NCI-H1436 (cell line): ENCODE data around the gene TMEM132E.
A peak's percentile ranks its signal among the peaks of the same experiment; 100 is the strongest.

Source experiments
- DNase-seq: peaks from one replicate; lab custom pipeline; 2025; lab: John Stamatoyannopoulos, UW

The TMEM132E gene

DNA sequence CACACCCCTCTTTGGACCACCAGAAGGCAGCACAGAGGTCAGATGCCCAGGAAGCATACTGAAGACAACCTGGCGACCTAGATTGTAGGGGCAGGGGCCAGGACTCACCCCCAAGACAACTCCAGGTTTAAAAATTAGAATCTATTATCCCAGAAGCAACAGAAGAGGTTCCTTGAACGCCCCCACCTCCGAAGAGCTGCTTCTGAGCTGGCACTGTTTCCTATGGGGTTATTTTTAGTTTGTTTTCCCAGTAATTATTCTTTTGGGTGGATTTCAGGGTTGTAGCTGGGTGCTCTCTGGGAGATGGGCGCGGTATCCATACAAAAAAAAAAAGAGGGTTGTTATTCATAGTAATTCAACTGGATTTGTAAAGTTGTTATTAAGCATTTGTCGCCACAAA, 10.4 kb upstream of the TMEM132E start:
- no peak for DNase-seq

DNA sequence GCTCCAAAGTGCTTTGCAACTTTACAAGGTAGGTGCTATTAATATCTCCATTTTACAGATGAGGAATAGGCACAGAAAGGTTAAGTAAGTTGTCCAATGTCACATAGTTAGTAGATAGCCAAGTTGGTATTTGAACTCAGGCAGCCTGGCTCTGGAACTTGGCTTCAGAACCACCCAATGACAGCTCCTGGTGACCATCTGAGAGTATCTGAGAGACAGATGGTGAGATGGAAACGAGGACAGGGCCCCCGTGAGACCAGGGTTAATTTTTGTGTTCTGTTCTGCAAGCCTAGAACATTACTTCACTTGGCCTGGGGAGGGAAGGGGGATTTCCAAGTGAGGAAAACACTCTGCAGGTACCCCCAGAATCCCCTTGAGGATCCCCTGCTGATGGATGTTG, 9.8 kb upstream of the TMEM132E start:
- no peak for DNase-seq

DNA sequence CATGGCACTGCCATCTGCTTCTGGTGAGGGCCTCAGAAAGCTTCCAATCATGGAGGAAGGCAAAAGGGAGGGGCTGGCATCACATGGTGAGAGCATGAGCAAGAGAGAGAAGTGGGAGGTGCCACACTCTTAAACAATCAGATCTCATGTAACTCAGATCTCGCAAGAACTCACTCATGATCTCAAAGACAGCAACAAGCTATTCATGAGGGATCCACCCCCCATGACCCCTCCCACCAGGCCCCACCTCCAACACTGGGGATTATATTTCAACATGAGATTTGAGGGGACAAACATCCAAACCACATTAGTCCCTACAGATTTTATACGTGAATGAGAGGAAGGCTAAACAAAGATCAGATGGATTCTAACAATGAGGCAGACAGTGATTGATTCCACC, 8.9 kb upstream of the TMEM132E start:
- DNase-seq: no peak

DNA sequence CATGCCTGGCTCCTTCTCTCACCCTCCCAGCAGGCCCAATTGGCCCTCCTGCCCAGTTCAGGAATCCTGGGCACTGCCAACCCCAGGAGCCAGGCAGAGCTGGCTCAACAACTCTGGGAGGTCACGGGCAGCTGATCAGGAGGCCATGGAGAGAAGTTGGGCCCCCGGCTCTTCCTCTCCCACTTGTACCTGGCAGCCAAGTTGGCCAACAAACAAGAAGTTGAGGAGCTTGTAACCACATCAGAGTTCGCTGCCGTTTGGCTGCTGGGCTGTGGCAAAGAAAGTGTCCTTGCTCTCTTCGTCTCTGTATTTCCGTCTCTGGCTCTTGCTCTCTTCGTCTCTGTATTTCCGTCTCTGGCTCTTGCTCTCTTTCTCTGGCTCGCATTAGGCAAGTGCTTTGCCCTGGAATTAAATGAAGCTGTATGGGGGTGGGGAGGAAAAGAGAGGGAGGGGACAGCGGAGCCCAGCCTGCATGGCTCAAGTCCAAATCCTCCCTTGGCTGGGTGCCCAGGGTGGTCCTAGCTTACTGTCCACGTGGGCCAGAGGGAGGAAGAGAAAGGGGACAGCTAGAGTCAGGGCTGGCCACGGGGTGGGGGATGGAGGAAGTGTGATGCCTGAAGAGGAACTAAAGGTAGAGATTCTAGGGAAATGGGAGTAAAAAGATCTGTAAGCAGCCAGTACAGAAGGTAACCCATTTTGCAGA, 7.8 kb upstream of the TMEM132E start:
- DNase-seq: no peak

DNA sequence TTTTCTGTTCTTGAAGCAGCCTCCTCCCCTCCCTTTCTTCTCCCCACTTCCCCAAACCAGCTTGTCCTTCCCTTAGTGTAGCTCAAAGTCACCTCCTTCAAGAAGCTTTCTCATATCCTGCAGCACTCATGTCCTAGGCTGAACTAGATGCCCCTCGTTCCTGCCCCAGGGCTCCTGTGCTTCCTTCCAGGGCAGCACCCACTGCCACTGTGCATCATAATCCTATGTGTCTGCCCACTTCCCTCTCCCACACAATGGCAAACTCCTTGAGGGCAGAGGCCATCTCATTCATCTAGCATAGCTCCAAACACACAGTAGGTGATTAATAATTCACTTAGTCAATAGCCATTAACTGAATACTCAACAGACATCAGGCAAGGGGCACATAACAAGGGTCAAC, 6.9 kb upstream of the TMEM132E start:
- DNase-seq: no peak

DNA sequence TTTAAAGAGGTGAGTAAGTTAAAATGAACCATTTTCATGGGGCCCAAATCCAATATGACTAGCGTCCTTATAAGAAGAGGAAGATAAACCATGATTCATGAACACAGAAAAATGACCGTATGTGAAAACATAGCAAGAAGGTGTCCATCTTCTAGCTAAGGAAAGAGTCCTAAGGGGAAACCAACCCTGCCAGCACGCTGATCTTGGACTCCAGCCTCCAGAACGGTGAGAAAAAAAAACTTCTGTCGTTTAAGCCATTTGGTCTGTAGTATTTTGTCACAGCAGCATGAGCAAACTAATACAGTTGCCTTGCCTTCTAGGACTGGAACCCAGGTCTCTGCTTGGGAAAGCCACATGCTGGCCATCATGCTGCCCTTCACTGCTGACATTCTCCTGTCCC, 4.2 kb upstream of the TMEM132E start:
- no peak for DNase-seq

DNA sequence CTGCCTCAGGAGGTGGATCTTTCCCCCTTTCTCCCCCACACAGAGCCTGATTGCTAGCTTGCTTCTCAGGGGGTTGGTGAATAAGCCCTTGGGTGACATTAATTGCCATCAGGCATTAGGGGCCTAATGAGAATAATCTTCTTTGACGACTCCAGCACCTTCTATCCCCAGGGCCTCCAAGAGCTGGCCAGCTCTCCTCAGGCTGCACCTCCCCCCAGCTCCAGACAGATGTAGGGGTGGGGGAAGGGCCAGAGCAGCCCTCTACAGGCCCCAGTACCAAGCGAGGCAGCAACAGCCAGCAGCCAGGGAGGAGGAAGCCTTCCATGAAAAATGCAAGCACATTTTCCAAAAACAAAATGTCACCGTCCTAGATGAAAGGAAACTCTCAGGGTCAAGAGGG, 1.4 kb upstream of the TMEM132E start:
- DNase-seq: no peak

DNA sequence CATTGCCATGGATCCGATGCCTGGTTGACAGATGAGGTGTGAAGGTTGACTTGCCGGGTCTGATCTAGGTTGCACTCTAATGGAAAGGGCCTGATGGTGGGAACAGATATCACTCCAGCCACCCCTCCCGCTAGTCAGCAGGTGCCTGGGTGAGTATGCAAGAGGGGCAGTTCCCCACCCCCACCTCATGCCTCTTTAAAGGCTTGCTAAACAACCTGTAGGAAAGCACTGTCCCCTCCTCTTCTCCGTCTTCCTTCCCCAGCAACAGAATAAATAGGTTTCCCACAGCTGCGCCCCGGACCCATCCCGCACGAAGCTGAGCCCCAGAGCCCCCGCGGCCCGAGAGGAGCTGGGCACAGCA, 746 bp upstream of the TMEM132E start:
- no peak for DNase-seq

DNA sequence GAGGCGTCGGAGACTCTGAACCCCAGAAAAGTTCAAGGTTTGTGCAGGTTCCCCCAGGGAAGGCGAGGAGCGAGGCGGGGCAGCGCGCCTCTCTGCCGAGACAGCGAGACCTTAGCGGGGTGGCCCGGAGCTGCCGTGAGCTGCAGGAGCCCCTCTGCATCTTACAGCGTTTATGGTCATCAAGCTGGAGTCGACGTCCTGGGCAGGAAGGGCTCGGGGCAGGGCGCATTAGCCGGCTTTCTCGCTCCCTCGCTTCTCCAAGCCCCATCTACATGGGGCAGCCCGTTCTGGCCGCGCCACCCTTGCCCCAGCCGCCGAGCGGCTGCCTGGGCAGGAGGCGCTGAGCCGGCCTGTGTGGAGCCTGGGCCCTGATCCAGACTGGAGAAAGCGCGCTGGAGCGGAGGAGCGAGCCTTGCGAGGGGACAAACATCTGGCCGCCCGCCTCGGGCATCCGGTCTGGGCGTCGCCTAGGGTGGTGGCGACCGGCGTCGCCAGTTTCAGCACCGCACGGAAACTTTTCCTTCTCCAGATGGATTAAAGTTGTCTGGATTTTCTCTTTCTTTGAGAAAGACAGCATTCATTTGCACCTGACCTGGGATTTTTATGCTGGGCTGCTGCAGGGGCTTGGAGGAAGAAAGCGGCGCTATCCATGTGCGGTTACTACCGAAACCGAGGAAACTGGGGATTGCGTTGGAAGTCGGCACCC, 750 bp downstream of the TMEM132E start:
- DNase-seq: no peak

DNA sequence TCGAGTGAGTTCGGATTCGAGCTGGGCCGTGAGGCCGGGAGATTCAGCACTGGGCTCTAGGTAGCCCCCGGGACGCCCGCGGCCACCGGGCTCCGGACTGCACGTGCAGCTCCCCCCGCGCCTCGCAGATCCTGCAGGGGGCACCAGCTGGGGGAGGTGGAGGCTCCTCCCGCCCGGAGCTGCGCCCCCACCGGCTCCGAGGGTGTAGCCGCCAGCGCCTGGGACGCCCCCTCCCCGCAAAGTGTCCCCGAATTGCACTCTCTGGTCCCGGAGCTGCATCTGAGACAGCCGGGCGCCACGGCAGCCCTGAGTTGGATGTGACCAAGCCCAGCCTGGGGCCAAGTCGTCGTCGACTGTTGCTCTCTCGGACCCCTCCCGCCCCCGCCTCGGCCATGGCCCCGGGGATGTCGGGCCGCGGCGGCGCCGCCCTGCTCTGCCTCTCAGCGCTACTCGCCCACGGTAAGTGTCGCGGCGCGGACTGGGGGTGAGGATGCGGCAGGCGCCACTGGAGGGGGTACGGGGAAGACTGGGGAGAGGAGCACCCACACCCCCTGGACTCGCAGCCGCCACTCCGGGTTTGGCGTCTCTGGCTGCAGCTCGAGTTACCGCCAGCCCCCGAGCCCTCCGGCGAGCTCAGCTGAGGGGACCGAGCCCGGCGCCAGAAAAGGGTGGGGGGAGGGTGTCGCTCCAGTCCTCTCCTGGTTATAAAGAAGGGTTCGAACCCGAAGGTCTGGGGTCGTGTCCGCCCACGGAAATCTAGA, 1.5 kb downstream of the TMEM132E start:
- no peak for DNase-seq

DNA sequence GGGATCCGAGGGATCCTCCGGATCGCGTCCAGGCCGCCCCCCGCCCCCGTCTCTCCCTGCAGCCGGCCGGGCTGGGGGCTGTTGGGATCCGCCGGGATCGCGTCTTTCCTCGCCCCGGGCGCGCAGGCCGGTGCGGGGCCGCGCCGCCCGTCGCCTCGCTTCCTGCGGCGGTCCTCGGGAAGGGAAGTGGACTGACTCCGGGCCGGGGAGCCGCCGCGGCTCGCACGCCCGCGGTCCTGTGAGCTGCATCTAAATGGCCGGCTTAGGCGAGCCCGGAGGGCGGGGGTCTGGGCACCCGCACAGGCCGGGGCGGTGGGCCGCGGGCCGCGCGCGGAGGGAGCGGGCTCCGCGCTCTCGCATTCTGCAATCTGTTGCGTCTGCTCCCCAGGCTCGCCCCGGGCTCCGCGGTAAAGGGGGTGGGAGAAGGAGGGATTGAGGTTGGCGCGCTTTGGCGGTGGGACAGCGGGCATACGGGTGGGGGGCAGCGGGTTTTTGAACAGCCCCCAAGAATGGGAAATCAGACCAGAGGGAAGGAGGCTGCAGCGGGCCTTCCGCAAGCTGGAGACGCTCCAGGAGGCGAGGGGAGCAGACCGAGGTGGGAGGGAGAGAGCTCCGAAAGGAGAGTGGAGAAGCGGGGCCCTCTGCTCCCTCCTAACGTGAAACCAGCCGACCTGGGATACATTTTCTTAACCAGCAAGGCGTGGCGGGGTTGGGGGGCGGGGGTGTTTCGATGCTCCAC, 2.2 kb downstream of the TMEM132E start:
- no peak for DNase-seq

DNA sequence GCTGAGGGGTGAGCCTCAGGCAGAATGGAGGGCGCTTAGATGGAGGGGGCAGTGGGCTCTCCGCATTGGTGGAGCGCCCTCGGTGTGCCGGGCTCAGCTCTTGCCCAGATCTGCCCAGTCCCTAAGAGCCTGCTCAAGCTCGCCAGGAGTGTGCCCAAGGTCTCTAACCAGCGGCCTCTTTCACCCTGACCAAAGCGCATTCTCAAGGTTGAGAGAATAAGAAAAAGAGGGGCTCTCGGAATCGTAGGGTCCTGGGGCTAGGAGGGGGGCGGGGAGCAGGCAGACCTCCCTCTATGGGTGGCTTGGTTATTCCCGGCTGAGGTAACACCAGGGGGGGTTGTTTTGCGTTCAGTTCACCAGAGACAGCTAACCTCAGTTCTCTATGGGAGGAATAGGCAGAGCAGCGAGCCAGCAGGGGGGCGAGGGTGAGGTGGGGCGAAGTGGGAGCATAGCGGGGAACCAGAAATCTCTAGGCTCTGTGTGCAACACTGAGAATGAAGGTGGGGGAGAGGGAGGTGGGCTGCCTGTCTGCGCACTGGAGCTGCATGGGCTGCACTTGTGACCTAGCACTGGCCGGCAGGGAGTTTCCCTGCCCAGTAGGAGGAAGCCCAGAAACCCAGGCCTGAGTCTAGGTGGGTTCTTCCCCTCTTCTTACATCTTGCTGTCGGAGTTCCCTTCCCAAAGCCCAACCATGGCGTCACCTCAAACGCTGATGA, 3.0 kb downstream of the TMEM132E start:
- no peak for DNase-seq

DNA sequence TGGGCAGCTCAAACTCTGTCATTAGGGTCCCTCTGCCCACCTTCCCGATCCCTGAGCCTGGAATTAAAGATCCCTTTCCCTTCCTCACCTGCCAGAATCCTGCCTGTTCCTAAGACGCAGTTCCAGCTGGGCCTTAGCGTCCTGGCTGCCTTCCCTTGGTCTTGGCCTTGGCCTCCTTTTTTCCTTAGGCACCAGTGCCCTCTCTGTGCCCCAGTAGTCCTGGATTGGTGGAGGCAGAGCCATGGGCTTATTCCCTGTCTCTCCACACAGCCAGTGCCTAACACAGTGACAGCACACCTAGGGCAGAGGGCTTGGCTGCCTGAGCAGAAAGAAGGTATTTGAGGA, 3.5 kb downstream of the TMEM132E start:
- no peak for DNase-seq

DNA sequence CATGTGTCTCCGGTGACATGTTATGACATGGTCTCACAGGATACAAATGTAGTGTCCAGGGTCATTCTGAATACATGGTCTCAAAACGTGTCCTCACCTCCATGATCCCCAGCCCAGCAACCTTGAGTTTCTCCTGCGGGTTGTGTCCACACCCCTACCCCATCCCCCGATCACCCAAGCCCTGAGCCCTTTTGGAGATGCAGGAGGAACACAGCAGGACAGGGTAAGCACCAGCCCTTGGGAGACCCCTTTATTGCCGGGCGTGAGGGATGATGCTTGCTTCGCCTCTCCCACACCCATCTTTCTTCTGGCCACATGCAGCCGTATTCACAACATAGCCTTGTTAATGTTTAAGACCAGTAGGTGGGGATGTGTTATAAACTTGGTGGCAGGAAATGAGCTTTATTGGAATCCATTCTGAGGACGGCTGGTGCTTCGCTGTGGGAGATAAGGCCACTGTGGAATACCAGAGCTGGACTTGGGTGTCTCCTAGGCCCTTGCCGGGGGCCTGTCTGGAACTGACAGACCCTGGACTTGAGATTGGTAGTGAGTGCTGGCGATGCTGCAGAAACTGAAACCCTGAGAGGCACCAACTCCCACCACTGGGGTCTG, 5.5 kb downstream of the TMEM132E start:
- DNase-seq: peak; percentile 63

DNA sequence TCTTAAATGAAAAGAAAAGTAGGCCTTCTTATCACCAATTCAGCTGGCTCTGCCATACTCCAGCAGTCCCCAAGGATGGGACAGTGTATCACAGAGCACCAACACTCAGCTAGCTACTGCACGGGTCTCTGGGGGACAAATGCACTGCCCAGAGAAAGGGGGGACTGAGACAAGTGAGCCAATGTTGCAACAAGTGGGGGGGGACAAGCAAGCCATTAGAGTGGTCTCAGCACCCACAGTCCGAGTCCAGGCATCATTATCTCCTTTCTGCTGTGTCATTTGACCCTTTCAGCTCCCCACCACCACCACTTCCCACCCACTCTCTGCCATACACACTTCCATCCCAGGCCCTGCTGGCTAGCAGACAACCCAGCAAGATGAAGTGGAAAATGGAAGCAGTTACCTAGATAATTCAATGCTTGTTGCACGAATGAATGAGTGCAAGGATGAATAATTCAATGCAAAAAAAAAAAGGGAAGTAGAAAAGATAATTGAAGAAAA, 7.0 kb downstream of the TMEM132E start:
- no peak for DNase-seq

DNA sequence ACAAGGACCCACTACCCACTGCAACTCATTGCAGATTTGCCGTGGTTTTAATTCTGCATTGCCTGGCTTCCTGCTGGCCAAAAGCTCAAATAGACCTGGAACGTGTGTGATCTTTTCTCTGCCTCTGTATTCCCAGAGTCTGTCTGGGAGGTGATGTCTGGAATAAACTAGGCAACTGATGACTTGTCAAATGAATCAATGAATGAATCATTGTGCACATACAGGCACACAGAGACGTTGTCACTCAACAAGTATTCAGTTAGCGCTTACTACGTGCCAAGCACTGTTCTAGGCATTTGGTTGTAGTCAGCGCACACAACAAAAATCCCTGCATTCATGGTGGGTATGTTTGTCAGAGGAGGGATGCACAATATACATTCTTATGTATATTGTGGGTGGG, 8.9 kb downstream of the TMEM132E start:
- DNase-seq: no peak

DNA sequence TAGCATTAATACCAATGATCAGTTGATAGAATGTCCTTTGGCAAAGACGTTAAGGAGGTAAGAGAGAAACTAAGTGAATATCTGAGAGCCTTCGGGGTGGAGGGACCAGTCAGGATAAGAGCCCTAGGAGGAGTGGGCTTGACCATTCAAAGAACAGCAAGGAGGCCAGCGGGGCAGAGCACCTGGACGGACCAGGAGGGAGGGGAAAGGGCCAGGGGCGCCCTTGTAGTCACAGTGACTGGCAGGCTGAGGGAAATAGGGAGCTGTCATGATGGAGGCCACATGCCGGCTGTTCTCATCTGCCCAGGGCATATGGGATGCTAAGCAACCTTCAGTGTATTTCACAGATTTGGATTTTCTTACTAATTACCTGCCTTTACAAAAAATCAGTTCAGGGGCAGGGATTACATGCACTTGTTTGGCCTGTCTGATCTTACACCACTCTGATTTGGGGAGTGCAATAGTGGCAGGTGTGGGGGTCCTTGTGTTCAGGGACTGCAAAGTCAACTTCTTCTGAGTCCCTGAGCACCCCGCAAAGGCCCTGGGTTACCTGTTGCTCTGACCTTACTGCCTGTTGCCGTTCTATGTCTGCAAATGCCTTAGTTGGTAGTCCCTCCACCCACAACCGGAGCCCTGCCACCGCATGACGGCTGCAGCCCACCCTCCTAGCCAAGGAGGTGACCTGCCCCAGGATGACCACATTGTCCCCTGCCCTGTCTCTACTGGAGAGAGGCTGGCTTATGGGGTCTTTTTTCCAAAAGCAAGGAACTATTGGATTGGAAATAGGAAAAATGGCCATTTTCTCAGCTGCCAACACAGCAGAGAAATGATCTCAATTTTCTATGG, 10.0 kb downstream of the TMEM132E start:
- no peak for DNase-seq

DNA sequence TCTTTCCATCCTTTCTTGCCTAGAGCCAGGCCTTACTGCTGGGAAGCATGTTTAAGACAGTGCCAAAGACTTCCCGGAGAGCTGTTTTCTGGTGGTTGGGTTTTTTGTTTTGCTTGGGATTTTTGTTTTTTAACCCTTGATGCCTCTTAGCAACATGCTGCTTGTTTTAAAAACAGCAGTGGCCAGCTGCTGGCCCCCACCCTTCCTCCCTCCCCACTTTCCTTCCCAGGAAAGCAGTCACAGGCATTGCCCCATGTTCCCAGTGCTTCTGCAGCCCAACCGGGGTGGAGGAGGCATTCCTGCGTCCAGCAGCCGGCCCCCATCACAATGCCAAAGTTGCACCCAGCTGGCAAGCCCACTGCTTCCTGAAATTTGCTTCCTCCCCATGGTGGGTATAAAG, 12.6 kb downstream of the TMEM132E start:
- DNase-seq: no peak

DNA sequence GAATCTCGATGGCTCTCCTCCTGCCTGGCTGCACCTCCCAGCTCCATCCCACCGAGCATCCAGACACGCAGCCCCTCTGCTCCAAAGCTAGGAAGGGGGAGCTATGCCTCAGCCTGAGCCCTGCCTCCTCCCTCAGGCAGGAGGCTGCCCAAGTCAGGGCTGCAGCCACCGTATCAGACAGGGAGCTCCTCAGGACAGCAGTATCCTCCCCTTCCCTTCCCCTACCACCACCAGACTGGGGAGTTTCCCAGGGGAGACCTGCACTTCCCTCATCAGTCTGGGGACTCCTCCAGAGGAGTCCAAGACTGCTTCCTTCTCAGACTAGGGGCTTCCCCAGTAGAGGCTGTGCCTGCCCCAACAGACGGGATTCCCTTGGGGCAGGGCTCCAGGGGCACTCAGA, 17.5 kb downstream of the TMEM132E start:
- no peak for DNase-seq

DNA sequence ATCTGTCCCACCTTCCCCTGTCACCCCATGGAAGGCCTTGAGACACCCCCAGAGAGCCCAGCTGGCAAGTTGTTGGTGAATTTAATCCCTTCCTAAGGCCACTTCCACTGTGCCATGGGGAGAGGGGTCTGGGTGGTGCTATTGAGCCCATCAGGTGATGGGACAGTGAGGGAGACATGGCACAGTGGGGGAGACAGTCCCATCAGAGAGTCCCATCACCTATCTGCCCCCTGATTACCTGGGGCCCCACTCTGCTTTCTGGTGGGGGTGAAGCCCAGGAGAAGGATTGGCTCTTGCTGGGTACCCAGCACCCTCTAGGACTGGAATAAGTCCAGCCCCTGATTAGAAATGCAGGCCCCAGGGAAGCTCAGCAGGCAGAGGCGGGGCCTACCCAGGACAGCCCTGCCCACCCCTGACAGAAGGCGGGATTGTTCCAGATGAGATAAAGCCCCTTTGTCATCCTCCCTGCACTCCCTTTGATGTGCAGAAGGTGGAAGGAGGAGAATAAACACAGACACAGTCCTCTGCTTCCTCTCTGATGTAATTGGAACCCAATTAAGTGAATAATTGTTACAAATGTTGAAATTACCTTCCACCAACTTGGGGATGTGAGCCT, 18.9 kb downstream of the TMEM132E start:
- peak; percentile 82 for DNase-seq
